H9 (cell line): ENCODE measurements around the gene IMMP2L. TPM values are rescaled to one million over a fixed set of nuclear protein-coding genes. Genes with fewer than 3 reads are reported as not detected.

ENCODE experiments used
- DNase-seq: peaks from one replicate; pipeline ENCODE4 v3.0.0-alpha.2; 2017
- H2AFZ ChIP-seq: one replicate; pipeline ENCODE4 v1.6.1; 2013; ENCODE audit warnings: mild to moderate bottlenecking, low read length, control low read depth, moderate library complexity
- H2AK5ac ChIP-seq: 2 replicates; pipeline ENCODE4 v1.6.1; 2013; ENCODE audit warnings: low read length, control low read depth, mixed read lengths; ENCODE audit not compliant: insufficient read length
- H2BK120ac ChIP-seq: one replicate; pipeline ENCODE4 v1.6.1; 2013; ENCODE audit warnings: low read depth, mild to moderate bottlenecking, low read length, control low read depth, inconsistent platforms; ENCODE audit not compliant: poor library complexity, severe bottlenecking
- H2BK12ac ChIP-seq: 2 replicates; pipeline ENCODE4 v1.6.1; 2013; ENCODE audit warnings: low read length, control low read depth, mixed read lengths, low read depth; ENCODE audit not compliant: insufficient read length
- H2BK15ac ChIP-seq: 2 replicates; pipeline ENCODE4 v1.6.1; 2013; ENCODE audit warnings: low read depth, low read length, control low read depth
- H2BK20ac ChIP-seq: one replicate; pipeline ENCODE4 v1.6.1; 2013; ENCODE audit warnings: low read depth, mild to moderate bottlenecking, low read length, control low read depth, inconsistent platforms; ENCODE audit not compliant: poor library complexity, severe bottlenecking
- H2BK5ac ChIP-seq: 2 replicates; pipeline ENCODE4 v1.6.1; 2013; ENCODE audit warnings: low read length, control low read depth, mixed read lengths; ENCODE audit not compliant: insufficient read length
- H3K14ac ChIP-seq: 2 replicates; pipeline ENCODE4 v1.6.1; 2013; ENCODE audit warnings: low read length, control low read depth; ENCODE audit not compliant: insufficient read depth
- H3K18ac ChIP-seq: 2 replicates; pipeline ENCODE4 v1.6.1; 2013; ENCODE audit warnings: low read depth, mild to moderate bottlenecking, mixed read lengths, low read length, control low read depth; ENCODE audit not compliant: insufficient read length
- H3K23ac ChIP-seq: 2 replicates; pipeline ENCODE4 v1.6.1; 2013; ENCODE audit warnings: low read length, control low read depth, mixed read lengths, low read depth; ENCODE audit not compliant: insufficient read length
- H3K23me2 ChIP-seq: 2 replicates; pipeline ENCODE4 v1.6.1; 2013; ENCODE audit warnings: low read depth, mild to moderate bottlenecking, mixed read lengths, low read length, control low read depth; ENCODE audit not compliant: insufficient read length, poor library complexity, severe bottlenecking
- H3K27ac ChIP-seq: 2 replicates; pipeline ENCODE4 v1.5.1; 2013; ENCODE audit warnings: low read length, control low read depth, mixed read lengths, low read depth; ENCODE audit not compliant: insufficient read length
- H3K27me3 ChIP-seq: 2 replicates; pipeline ENCODE4 v1.6.1; 2013; ENCODE audit warnings: low read length, control low read depth, inconsistent platforms; ENCODE audit not compliant: insufficient read depth
- H3K4ac ChIP-seq: 2 replicates; pipeline ENCODE4 v1.6.1; 2013; ENCODE audit warnings: low read depth, mild to moderate bottlenecking, control low read depth, inconsistent platforms, low read length, moderate library complexity
- H3K4me1 ChIP-seq: 2 replicates; pipeline ENCODE4 v1.6.1; 2013; ENCODE audit warnings: low read length, control low read depth, inconsistent platforms; ENCODE audit not compliant: insufficient read depth
- H3K4me2 ChIP-seq: 2 replicates; pipeline ENCODE4 v1.6.1; 2013; ENCODE audit warnings: low read length, control low read depth, mixed read lengths; ENCODE audit not compliant: insufficient read length, insufficient read depth
- H3K56ac ChIP-seq: 2 replicates; pipeline ENCODE4 v1.6.1; 2013; ENCODE audit warnings: low read depth, mild to moderate bottlenecking, mixed read lengths, low read length, control low read depth; ENCODE audit not compliant: insufficient read length
- H3K79me1 ChIP-seq: 2 replicates; pipeline ENCODE4 v1.6.1; 2013; ENCODE audit warnings: low read depth, mild to moderate bottlenecking, moderate library complexity, low read length, control low read depth, inconsistent platforms; ENCODE audit not compliant: insufficient read depth, poor library complexity, severe bottlenecking
- H3K79me2 ChIP-seq: 2 replicates; pipeline ENCODE4 v1.6.1; 2013; ENCODE audit warnings: low read length, control low read depth, inconsistent platforms; ENCODE audit not compliant: insufficient read depth
- H3K9ac ChIP-seq: 2 replicates; pipeline ENCODE4 v1.6.1; 2013; ENCODE audit warnings: low read length, control low read depth, mixed read lengths; ENCODE audit not compliant: insufficient read length; ENCODE audit errors: extremely low read depth
- H3K9me3 ChIP-seq: one replicate; pipeline ENCODE4 v1.6.1; 2013; ENCODE audit warnings: low read depth, low read length, inconsistent platforms; ENCODE audit not compliant: control insufficient read depth
- H3T11ph ChIP-seq: one replicate; pipeline ENCODE4 v1.6.1; 2013; ENCODE audit warnings: mild to moderate bottlenecking, low read length, control low read depth, inconsistent platforms
- H4K20me1 ChIP-seq: one replicate; pipeline ENCODE4 v1.6.1; 2013; ENCODE audit not compliant: control insufficient read depth, insufficient read length, insufficient read depth
- H4K5ac ChIP-seq: 2 replicates; pipeline ENCODE4 v1.6.1; 2013; ENCODE audit warnings: low read depth, mild to moderate bottlenecking, mixed read lengths, low read length, control low read depth; ENCODE audit not compliant: insufficient read length
- H4K8ac ChIP-seq: replicated peaks from 2 replicates; pipeline ENCODE4 v1.6.1; 2013; ENCODE audit warnings: low read length, control low read depth, mixed read lengths, low read depth; ENCODE audit not compliant: insufficient read length
- H4K91ac ChIP-seq: 2 replicates; pipeline ENCODE4 v1.6.1; 2013; ENCODE audit warnings: low read depth, mild to moderate bottlenecking, moderate library complexity, mixed read lengths, low read length, control low read depth; ENCODE audit not compliant: insufficient read length
- H3K27ac Mint-ChIP-seq, 3 experiments: 2 replicates in 2 of 3; 3 replicates in 1 of 3; pipeline ENCODE4 v1.8.0; 2020 to 2021; ENCODE audit warnings: mixed read lengths in 3 of 3, mild to moderate bottlenecking in 1 of 3, moderate library complexity in 1 of 3
- H3K27me3 Mint-ChIP-seq: 2 replicates; pipeline ENCODE4 v1.8.0; 2021; ENCODE audit warnings: low read depth, mild to moderate bottlenecking, moderate library complexity, mixed read lengths
- H3K36me3 Mint-ChIP-seq, 3 experiments: 2 replicates in 2 of 3; 3 replicates in 1 of 3; pipeline ENCODE4 v1.8.0; 2020 to 2021; ENCODE audit warnings: low read depth in 3 of 3, mixed read lengths in 3 of 3; ENCODE audit not compliant: insufficient read depth in 1 of 3
- H3K4me1 Mint-ChIP-seq, 2 experiments: 2 replicates each; pipeline ENCODE4 v1.8.0; 2020; ENCODE audit warnings: mixed read lengths in 2 of 2
- H3K4me3 Mint-ChIP-seq, 2 experiments: 2 replicates in 1 of 2; 3 replicates in 1 of 2; pipeline ENCODE4 v1.8.0; 2020 to 2021; ENCODE audit warnings: mild to moderate bottlenecking in 2 of 2, mixed read lengths in 2 of 2, moderate library complexity in 1 of 2
- H3K9me3 Mint-ChIP-seq, 2 experiments: 2 replicates in 1 of 2; 3 replicates in 1 of 2; pipeline ENCODE4 v1.8.0; 2020; ENCODE audit warnings: mild to moderate bottlenecking in 2 of 2, mixed read lengths in 2 of 2, moderate library complexity in 1 of 2
- WGBS: extraction: QIAGEN DNeasy Blood & Tissue Kit; methylation state at CpG from one replicate; pipeline ENCODE4 v1.1.7; 2013; ENCODE audit warnings: missing lambda C conversion rate, low lambda C conversion rate, mixed read lengths; ENCODE audit not compliant: insufficient read length; ENCODE audit errors: extremely low coverage; 5-methylcytosine and 5-hydroxymethylcytosine counted together
- total RNA-seq: library from RNA; stranded (reverse); gene quantifications from 2 replicates; pipeline ENCODE4 v1.2.1, GENCODE V29; 2021
- TF ChIP-seq, protein P1 (sequence below): fragments of 200-600 bp; sonication (generic); conservative IDR thresholded peaks from 3 replicates; pipeline ENCODE4 v1.8.0; 2021; ENCODE audit warnings: antibody characterized with exemption, mild to moderate bottlenecking

Gene IMMP2L
- total RNA-seq, 1 experiment from 2014 or later, result 14.7 TPM

- Histone ChIP-seq H3K27ac (no peak overlapping the region), H4K8ac (no peak overlapping the region), H3K4me2 (no peak overlapping the region), H3K27me3 (no peaks in the 10 kb centered on the region), H3K79me1 (no peaks in the 10 kb centered on the region), H4K20me1 (no peaks in the 10 kb centered on the region), H3K23me2 (no peaks in the 10 kb centered on the region), H2AK5ac (no peak overlapping the region), H3K9ac (no peak overlapping the region), H3K18ac (no peak overlapping the region), H3K23ac (no peak overlapping the region), H3T11ph (no peak overlapping the region), H4K5ac (no peak overlapping the region), H3K14ac (no peak overlapping the region), H4K91ac (no peak overlapping the region), H2BK15ac (no peak overlapping the region), H3K4ac (no peak overlapping the region), H2BK120ac (no peak overlapping the region), H3K9me3 (no peaks in the 10 kb centered on the region), H3K4me1 (no peaks in the 10 kb centered on the region; the same call in 1 of the 2 replicates), H3K56ac (no peak overlapping the region), H2BK20ac (no peak overlapping the region), H3K79me2 (no peaks in the 10 kb centered on the region), H2BK12ac (no peak overlapping the region), H2AFZ (no peak overlapping the region), H2BK5ac (no peak overlapping the region)
- H3K4me3 Mint-ChIP-seq, result no peak overlapping the region
- no peaks in the 10 kb centered on the region for H3K9me3 Mint-ChIP-seq
- TF ChIP-seq, protein P1, sequence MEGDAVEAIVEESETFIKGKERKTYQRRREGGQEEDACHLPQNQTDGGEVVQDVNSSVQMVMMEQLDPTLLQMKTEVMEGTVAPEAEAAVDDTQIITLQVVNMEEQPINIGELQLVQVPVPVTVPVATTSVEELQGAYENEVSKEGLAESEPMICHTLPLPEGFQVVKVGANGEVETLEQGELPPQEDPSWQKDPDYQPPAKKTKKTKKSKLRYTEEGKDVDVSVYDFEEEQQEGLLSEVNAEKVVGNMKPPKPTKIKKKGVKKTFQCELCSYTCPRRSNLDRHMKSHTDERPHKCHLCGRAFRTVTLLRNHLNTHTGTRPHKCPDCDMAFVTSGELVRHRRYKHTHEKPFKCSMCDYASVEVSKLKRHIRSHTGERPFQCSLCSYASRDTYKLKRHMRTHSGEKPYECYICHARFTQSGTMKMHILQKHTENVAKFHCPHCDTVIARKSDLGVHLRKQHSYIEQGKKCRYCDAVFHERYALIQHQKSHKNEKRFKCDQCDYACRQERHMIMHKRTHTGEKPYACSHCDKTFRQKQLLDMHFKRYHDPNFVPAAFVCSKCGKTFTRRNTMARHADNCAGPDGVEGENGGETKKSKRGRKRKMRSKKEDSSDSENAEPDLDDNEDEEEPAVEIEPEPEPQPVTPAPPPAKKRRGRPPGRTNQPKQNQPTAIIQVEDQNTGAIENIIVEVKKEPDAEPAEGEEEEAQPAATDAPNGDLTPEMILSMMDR, result no peak
- no peak for DNase-seq
- H3K4me1 Mint-ChIP-seq, result peaks cover 15 to 21% of the 10 kb centered on the region in 2 experiments
- H3K36me3 Mint-ChIP-seq, result no peaks in the 10 kb centered on the region
- peak overlapping the region in 2 of 3 experiments; percentile 11 to 60; a peak in 4 of 7 replicates for H3K27ac Mint-ChIP-seq
- WGBS, result no CpG with 5 or more reads among the region's 2 CpGs
- H3K27me3 Mint-ChIP-seq, result no peaks in the 10 kb centered on the region
Measured at GRCh38 chr7:111266613-111267012, 295.7 kb downstream of the IMMP2L start.
